K562 (cell line): ENCODE results near the gene RPL39. TPM values are rescaled to one million over a fixed set of nuclear protein-coding genes. Genes with fewer than 3 reads are reported as not detected.
A peak's percentile ranks its signal among the peaks of the same experiment; 100 is the strongest.

ENCODE experiments used
- CBX3 ChIP-seq, 2 experiments: IDR thresholded peaks; 1 replicate in 1 of 2; 2 replicates in 1 of 2; pipeline ENCODE4 v1.6.1; 2012; ENCODE audit warnings: inconsistent platforms in 2 of 2, low read length in 2 of 2, borderline replicate concordance in 1 of 2, control low read depth in 1 of 2
- E2F8 ChIP-seq: fragments of 450-650 bp; IDR thresholded peaks from 2 replicates; pipeline ENCODE4 v1.7.1; 2018; ENCODE audit warnings: mild to moderate bottlenecking, low read depth; ENCODE audit not compliant: partially characterized antibody
- ERF ChIP-seq: fragments of 450-650 bp; formaldehyde crosslinking; IDR thresholded peaks from 2 replicates; pipeline ENCODE4 v1.4.0; 2020; ENCODE audit warnings: mild to moderate bottlenecking, mixed read lengths
- JUN ChIP-seq, 2 experiments: sonication (generic) in 1 of 2; formaldehyde crosslinking in 1 of 2; IDR thresholded peaks; 2 replicates each; pipeline versions ENCODE4 v1.6.1 to v1.8.0; 2012 to 2022; ENCODE audit warnings: borderline replicate concordance in 2 of 2, mild to moderate bottlenecking in 2 of 2, improper control_type of control experiment in 1 of 2, low read depth in 1 of 2, low read length in 1 of 2, missing genetic modification reagents in 1 of 2
- KAT2B ChIP-seq: IDR thresholded peaks from one replicate; pipeline ENCODE4 v1.6.1; 2012; ENCODE audit warnings: low read depth, mild to moderate bottlenecking, control low read depth, inconsistent platforms, low read length, moderate library complexity
- MIER1 ChIP-seq: fragments of 450-650 bp; IDR thresholded peaks from 2 replicates; pipeline ENCODE4 v1.6.1; 2016; ENCODE audit warnings: antibody characterized with exemption, mild to moderate bottlenecking, low read depth
- MYNN ChIP-seq, 2 experiments: sonication (generic); formaldehyde crosslinking in 1 of 2; IDR thresholded peaks; 2 replicates each; pipeline versions ENCODE4 v1.5.0 to v1.6.1; 2016 to 2020; ENCODE audit warnings: antibody characterized with exemption in 1 of 2, missing genetic modification reagents in 1 of 2
- NELFE ChIP-seq: IDR thresholded peaks from 2 replicates; pipeline ENCODE4 v1.6.1; 2011; ENCODE audit warnings: mild to moderate bottlenecking; ENCODE audit not compliant: insufficient read depth, insufficient read length
- NR1H2 ChIP-seq: sonication (generic); formaldehyde crosslinking; IDR thresholded peaks from 2 replicates; pipeline ENCODE4 v1.4.0; 2020; ENCODE audit warnings: mild to moderate bottlenecking, missing genetic modification reagents
- RBFOX2 ChIP-seq: fragments of 200-400 bp; formaldehyde crosslinking; IDR thresholded peaks from 2 replicates; pipeline ENCODE4 v1.6.1; 2017; ENCODE audit warnings: low read depth, mild to moderate bottlenecking, low read length, moderate library complexity
- SMAD4 ChIP-seq: fragments of 250-450 bp; sonication (Bioruptor Pico); conservative IDR thresholded peaks from 2 replicates; pipeline ENCODE4 v1.8.0; 2021; ENCODE audit warnings: inconsistent platforms, mild to moderate bottlenecking, moderate library complexity
- SP2 ChIP-seq: IDR thresholded peaks from 2 replicates; pipeline ENCODE4 v1.6.1; 2011; ENCODE audit warnings: mild to moderate bottlenecking, low read depth, low read length, moderate library complexity; ENCODE audit not compliant: poor library complexity, severe bottlenecking; ENCODE audit errors: extremely low read depth
- TAF1 ChIP-seq: IDR thresholded peaks from 2 replicates; pipeline ENCODE4 v1.6.1; 2011; ENCODE audit warnings: mild to moderate bottlenecking, low read length, moderate library complexity; ENCODE audit not compliant: insufficient read depth, control insufficient read depth, severe bottlenecking; ENCODE audit errors: extremely low read depth
- ZKSCAN3 ChIP-seq: fragments of 250-450 bp; sonication (Bioruptor Pico); IDR thresholded peaks from 2 replicates; pipeline ENCODE4 v1.4.0; 2020
- ZNF280A ChIP-seq: fragments of 450-650 bp; IDR thresholded peaks from 2 replicates; pipeline ENCODE4 v1.6.1; 2018; ENCODE audit warnings: mild to moderate bottlenecking, low read depth; ENCODE audit not compliant: partially characterized antibody
- ZNF583 ChIP-seq: fragments of 250-450 bp; sonication (Bioruptor Pico); IDR thresholded peaks from 2 replicates; pipeline ENCODE4 v1.4.0; 2020
- polyA plus RNA-seq, 8 experiments: library from polyadenylated mRNA; depleted of rRNA in 4 of 8; stranded (reverse) in 5 of 8; unstranded in 3 of 8; fragments of >200 nt; fragmentation: Nextera tagmentation in 2 of 8; fragmentation: Illumina TruSeq in 1 of 8; extraction: Ambion mirVana in 2 of 8; extraction: Trizol in 1 of 8; gene quantifications; 2 replicates each; pipeline versions ENCODE4 v1.2.1 to v1.2.3, GENCODE V29; 2011 to 2014; ENCODE audit warnings: inconsistent platforms in 1 of 8, missing spikeins in 1 of 8
- total RNA-seq, 7 experiments: library from RNA; depleted of rRNA in 6 of 7; stranded (reverse); fragments of >200 nt in 6 of 7; fragmentation: Illumina TruSeq in 2 of 7; extraction: Trizol in 2 of 7; gene quantifications; 2 replicates each; pipeline versions ENCODE4 v1.2.1 to v1.2.3, GENCODE V29; 2011 to 2021; ENCODE audit warnings: low replicate concordance in 1 of 7
- TF ChIP-seq, protein P1 (sequence below): fragments of 450-650 bp; formaldehyde crosslinking; IDR thresholded peaks from 2 replicates; pipeline ENCODE4 v1.4.0; 2020; ENCODE audit warnings: mild to moderate bottlenecking, mixed read lengths
- TF ChIP-seq, protein P2 (sequence below): fragments of 450-650 bp; IDR thresholded peaks from 2 replicates; pipeline ENCODE4 v1.6.1; 2016; ENCODE audit warnings: missing biosample characterization, missing genetic modification characterization

Gene RPL39
- total and polyA plus RNA-seq, 9 of the 15 experiments (the other 6 are each of a cell fraction or from before 2014, with no cell fraction given): 1,382 to 5,043 (median 3,226) TPM

DNA sequence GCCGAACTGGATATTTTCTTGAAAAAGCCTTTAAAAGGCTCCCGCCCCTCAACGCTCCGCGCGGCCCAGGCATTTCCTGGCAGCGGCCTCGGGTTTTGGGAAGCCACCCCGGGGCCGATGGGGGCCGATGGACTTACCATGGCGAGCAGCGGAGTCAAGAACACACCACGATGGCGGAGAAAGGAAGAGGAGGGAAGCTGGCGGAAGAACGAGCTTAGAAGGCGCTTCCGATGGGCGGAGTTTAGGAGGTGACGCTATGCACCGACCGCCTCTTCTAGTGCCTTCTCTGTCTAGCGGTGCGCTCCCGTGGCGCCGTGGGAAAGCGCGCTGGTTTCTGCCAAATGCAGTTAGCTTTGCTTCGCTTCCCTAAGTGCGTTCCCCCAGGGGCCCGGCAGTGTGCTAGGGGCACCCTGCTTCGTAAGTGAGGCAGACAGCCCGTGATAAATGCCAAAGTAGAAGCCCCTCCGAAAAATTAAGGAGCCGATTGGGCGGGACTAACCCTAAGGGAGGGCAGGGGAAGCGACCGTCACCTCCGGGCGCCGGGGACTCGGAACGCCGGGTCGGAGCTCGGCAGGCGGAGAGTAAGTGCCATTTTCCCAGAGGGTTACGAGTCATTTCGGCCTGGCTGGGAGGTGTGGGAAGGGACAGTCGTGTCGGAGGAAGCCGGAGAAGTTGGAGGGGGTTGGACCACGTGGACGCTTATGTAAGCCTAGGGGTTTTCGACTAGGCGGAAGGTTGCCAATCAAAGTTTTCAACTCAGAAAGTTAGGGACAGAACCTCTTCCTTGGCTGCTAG, at the start of gene RPL39 (continued):
- TF ChIP-seq SMAD4 (0 out of 2 replicates have a peak, but pooled peaks have one; percentile 8), MIER1 (no peak), CBX3 (IDR thresholded peaks at IDR 0.05; ENCODE audit: borderline replicate concordance in 1 of 2, low read length in 2 of 2) (no peak; a peak in 1 of 3 replicates), ZKSCAN3 (CRISPR knock-in tag) (no peak), NR1H2 (CRISPR knock-in tag) (no peak), MYNN (IDR thresholded peaks at IDR 0.05) (no peak; the same call in 1 of the 2 replicates), MYNN (CRISPR knock-in tag; IDR thresholded peaks at IDR 0.05) (no peak), ZNF583 (CRISPR knock-in tag) (no peak), RBFOX2 (peak; percentile 100), KAT2B (no peak), SP2 (no peak), JUN (IDR thresholded peaks at IDR 0.05; ENCODE audit: borderline replicate concordance, low read depth, low read length) (peak; percentile 37; the same call in 1 of the 2 replicates), JUN (CRISPR knock-in tag; IDR thresholded peaks at IDR 0.05; ENCODE audit: borderline replicate concordance) (no peak), TAF1 (peak; percentile 90), NELFE (no peak), ERF (CRISPR knock-in tag) (no peak), ZNF280A (no peak), E2F8 (no peak)
- TF ChIP-seq, protein P1, sequence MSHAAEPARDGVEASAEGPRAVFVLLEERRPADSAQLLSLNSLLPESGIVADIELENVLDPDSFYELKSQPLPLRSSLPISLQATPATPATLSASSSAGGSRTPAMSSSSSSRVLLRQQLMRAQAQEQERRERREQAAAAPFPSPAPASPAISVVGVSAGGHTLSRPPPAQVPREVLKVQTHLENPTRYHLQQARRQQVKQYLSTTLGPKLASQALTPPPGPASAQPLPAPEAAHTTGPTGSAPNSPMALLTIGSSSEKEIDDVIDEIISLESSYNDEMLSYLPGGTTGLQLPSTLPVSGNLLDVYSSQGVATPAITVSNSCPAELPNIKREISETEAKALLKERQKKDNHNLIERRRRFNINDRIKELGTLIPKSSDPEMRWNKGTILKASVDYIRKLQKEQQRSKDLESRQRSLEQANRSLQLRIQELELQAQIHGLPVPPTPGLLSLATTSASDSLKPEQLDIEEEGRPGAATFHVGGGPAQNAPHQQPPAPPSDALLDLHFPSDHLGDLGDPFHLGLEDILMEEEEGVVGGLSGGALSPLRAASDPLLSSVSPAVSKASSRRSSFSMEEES (CRISPR knock-in tag): no peak
- TF ChIP-seq, protein P2, sequence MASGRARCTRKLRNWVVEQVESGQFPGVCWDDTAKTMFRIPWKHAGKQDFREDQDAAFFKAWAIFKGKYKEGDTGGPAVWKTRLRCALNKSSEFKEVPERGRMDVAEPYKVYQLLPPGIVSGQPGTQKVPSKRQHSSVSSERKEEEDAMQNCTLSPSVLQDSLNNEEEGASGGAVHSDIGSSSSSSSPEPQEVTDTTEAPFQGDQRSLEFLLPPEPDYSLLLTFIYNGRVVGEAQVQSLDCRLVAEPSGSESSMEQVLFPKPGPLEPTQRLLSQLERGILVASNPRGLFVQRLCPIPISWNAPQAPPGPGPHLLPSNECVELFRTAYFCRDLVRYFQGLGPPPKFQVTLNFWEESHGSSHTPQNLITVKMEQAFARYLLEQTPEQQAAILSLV (tag): no peak
